ENCODE results near the gene ZNF385B.
A peak's percentile ranks its signal among the peaks of the same experiment; 100 is the strongest.

The ZNF385B gene

DNA sequence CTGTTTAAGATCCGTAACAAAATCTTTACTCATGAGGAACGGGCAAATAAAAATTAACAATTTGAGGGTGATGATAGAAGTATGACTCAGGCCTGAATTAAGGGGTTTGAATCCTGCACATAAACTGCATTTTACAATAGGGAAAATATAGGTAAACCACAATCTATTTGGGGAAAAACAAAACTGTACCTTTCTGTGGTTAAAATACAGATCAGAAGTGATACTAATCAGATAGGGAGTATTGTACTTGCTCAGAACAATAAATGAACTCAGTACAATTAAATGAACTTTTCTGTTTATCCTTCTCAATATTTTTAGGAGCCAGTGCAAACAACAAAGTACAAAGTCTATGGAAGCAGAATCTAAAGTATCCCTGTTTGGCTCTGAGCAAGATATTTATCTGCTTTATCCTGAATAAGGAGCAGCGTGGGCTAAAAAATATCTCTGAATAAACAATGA is 287.3 kb downstream of the ZNF385B start:
- no peak for DNase-seq

DNA sequence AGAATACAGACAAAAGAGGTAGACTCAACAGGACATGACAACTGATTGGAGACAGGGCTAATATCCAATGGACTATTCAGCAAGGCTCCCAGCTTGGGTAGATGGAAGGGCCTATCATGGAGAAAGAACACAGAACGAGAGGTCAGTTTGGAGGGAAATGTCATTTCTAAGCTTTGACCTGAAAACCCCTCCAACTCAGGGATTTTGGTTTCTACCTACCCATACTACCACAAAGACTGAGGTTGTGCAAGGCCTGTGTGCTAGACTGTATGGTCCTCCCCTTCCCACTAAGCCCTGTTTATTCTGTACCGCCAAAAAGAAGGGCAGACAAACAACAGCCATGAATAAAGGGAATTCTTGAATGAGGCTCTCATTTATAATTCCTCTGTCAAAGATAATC is 288.9 kb downstream of the ZNF385B start:
- DNase-seq: no peak

DNA sequence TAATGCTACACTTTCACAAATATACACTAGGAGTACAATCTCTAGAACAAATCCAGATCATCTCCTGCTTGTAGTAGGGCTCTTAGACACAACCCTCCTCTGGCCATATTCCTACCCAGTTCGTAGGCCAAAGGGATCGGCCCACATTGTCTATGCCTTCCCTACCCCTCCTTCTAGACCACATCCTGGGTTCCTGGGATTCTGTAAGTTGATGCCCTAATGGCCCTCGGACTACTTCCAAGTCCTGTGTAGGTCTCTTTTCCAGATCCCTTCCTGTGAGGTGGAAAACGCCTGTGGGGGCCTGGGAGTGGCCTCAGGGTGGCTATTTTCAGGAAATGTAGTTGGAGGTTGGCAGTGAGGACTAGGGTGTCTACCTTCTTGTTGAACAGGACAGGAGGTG is 289.7 kb downstream of the ZNF385B start:
- no peak for DNase-seq

DNA sequence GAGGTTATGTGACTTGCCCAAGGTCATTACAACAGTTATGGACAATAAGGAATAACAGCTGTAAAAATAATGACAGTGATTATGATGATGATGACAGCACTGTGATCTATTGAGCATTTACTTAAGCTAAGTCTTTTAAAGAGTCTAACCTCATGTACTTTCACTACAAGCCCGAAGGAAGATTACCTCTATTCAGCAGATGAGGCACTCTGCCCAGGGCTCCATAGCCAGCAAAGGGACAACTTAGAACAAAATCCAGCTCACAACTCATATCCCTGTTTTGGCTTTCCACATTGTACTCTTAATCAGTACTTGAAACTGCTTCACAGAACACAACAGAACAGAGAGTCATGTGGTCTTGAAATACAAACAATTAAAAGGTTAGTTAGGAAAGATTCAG is 290.2 kb downstream of the ZNF385B start:
- DNase-seq: no peak

DNA sequence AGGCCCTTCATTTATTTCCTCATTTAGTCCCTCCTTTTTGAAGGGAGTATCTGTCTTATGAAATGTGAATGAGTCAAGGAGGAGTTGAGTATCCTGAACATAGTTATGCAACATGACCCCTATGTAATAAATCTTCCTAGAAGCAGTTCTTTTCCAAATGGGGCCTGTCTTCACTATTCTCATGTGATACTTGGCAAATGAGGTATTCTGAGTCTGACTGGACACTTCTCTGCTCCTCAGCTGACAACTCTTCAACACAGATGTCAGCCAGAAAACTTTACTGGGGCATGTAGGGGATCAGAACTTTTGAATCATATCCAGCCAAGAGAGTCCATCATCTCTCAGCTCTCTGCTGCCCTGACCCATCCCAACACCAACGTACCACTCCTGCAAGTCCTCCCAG is 291.6 kb downstream of the ZNF385B start:
- no peak for DNase-seq

DNA sequence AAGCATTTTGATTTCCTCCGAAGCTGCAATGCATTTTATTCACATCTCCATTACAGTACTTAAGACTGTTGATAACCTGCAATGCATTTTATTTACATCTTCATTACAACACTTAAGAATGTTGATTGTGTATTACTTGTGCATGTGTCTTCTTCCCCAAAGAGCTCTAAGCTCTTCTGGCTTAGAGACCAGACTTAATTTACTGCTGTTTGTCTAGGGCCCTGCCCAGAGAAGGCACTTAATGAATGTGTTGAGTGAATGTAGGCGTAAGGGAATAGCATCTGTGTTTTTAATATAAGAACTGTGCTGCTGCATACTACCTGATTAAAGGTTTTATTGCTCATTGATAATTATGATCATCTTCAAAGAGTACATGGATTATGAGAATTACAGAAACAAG is 295.6 kb downstream of the ZNF385B start:
- DNase-seq: no peak

DNA sequence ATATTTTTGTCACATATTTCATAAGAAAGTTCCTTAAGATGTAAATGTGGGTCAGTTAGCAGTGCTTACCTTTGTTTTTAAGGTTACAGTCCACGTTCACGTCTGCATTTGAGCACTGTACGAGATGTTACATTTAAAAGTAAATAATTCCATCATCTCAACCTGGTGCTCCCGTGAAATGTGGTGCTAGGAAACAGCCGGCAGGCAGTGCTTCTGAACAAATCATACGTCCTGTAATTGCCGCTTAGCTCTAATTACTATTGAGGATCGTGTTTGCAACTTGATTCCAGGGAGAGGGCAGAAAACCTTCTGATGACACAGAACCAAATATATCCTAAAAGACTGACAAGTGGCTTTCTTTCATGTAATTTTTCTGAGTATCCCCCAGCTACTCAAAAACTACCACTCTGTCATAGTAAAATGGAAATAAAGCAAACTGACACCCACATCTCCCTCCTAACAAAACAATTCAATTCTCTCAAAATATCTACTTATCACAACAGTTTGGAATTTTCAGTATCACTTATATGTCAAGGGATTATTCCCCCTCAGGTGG is 299.0 kb downstream of the ZNF385B start:
- peak; percentile 32 for DNase-seq

DNA sequence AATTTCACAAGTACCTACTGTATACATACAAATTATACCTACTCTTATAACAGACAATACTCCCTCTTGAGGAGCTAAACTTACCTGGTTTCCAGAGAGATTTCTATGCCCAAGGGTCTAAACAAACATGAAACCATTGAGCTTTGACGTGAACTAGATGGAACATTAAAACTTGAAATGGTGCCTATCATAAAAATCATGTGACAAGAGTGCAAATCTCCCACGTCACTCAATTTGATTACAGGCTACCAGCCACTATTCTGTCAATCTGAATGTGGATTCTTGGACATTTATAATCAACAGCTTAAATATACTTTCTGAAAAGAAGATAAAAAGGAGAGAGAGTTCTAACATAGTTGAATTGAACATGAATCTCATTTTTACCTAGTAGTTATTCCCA is 299.7 kb downstream of the ZNF385B start:
- no peak for DNase-seq

DNA sequence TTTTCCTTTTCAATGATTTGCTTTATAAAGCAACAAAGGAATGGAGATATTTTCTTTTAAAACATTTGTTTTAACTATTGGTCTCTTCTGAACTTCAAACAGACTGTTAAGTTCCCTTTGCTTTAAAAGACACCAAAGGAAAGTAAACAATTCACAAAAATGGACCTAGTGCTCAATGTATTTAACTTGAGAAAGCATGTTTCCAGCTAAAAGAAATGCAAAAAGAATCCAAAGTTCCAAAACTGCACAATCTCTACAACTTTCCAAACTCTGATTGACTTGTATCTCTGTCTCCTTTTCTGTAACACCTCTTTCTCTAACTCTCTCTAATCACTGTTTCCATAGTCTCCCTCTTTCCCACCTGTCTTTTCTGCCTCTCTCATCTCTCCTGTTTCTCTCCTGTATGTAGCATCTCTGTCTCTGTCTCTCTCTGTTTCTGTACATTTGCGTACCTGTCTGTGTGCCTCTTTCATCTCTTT is 301.1 kb downstream of the ZNF385B start:
- no peak for DNase-seq

DNA sequence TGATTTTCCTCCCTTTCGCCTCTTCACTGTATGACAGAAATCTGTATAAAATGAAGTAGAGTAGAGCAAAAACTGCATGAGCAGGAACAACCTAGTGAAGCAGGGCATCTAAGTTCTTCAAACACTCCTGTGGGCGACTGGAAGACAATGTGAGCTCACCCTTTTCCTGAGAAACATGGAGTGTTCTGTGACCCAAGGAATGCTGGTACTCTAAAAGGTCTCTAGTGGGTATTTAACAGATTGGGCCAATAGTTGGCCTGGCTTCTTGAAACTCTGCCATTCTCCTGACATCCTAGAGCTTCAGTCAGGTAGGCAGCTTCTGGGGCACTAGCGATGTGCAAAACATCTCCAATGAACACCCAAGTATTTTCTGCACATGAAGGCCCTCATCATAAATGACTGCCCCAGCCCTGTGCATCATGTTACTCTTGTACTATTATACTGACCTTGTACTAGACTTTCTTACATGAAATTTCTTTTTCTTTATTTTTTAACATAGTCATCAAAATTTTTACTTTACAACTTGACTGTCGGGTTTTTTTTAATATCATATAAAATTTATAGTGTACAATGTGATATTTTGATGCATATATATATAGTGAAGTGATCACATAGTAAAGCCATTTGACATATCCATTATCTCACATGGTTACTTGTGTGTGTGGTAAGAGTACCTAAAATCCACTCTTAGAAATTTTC is 302.2 kb downstream of the ZNF385B start:
- DNase-seq: no peak

DNA sequence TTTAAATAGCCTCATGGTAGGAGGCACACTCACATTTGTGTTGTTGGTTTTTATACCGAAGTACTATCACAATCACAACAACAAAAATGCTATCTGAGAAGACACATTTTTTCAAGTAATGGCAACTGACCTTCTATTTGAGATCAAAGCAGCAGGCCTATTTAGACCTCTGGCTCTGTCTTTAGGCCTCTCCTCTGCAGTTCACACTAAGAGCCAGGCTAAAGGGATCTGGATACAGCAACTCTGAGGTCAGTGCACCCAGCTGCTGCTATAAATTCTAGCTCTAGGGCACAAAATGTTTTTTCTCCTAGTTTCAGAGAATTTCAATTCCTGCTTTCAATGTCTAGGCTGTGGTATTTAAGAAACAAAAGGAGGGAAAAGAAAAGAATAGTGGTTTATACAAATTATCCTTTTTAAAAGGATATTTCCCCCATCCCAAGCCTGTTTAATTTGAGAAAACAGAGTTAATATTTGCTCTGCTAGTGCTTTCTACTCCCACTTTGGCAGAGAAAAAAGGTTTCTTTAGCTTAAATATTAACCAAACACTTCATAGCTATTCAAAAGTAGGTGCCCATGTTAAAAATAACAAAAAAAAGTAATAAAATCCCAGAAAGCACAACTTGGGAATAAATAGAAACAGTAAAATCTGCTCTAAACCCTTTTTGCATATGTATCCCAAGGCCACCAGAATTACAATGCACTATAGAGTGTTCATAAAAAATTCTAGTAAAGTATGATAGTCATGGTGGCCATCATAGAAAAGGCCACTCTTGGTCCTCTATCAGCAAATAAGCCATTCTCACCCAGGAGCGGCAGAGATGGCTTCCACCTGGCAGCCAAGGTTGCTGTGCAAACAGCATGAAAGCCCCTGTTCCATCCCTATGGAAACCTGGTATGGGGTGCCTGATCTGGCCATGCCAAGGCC is 303.1 kb downstream of the ZNF385B start:
- DNase-seq: peak; percentile 35

DNA sequence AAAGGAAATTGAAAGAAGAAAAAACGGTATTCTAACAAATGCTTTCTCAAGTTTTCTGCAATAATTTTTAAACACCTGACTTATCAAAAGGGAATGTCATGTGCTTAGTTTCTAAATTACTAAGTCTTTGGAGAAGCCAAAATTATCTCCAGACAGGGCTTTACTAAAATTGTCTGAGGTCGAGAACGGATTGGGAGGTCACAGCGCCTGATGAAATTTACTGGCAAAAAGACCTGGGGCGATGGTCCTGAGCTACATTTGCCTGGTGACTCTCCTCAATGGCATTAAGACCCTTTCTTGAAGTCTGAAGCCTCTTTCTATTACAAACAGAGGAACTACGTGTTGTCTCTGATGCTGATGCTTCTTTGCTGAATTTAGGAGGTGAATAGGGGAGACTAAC is 305.0 kb downstream of the ZNF385B start:
- DNase-seq: no peak

DNA sequence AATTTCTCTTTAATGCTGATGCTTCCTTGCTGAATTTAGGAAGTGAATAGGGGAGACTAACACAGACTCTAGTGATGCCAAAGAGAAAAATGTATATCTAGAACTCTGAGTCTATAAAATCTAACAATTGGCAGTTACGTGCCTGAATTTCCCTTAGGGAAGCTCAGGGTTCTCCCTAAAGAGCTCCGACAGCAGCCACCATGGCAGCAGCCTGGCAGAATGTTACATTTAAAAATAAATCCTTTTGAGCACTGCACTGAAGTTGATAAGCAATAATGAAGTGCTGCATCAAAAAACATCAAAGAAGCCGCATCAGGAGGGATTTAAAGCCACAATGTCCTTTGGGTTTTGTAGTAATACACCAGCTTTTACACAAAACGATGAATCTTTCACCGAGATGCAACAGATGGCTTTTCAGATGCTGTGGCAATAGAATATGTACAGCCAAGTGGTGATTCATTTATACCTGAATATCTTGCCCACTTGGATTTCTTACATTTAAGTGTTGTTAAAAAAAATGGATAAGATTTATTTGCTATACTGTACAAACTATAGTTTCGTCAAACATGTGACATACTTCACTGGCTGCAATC is 305.6 kb downstream of the ZNF385B start:
- no peak for DNase-seq

DNA sequence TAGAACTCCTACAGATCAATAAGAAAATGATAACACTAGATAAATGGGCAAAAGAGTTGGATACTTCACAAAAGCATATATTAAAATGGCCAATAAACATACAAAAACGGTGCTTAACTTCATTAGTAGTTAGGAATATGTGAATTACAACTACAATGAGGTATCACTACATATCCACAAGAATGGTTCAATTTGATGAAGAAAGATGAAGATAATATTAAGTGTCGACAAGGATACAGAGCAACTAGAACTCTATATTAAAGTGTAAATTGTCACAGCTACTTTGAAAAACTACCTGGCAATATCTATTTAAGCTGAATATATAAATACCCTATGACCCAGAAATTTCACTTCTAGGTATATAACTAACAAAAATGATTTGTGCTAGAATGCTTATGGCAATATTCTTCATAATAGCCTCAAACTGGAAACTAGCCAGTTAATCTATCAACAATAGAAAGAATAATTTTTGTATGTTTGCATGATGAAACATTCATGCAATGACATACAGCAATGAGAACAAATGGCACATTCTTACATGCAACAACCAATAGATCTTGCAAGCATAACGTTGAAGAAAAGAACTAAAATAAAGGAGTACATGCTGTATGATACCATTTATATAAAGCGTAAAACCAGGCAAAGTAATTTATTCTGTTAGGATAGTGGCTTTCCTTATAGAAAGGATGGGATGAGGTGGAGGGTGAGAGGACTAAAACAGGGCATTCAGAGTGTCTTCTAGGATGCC is 306.6 kb downstream of the ZNF385B start:
- DNase-seq: no peak

DNA sequence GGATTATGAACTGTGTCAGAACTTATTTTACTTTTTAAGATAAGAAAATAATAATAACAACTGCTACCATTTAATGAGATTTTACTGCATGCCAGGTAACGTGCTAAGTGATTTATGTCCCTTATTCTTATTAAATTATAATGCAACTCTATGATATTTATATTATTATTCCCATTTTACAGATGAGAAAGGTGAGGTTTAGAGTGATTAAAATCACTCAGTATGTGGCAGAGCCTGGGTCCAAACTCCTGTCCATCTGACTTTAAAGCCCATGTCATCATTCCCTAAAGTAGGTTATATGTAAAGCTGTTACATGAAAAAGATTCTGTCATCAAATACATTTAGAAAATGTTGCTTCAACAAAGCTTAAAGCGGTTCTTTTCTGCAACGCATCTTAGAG is 308.0 kb downstream of the ZNF385B start:
- DNase-seq: no peak

DNA sequence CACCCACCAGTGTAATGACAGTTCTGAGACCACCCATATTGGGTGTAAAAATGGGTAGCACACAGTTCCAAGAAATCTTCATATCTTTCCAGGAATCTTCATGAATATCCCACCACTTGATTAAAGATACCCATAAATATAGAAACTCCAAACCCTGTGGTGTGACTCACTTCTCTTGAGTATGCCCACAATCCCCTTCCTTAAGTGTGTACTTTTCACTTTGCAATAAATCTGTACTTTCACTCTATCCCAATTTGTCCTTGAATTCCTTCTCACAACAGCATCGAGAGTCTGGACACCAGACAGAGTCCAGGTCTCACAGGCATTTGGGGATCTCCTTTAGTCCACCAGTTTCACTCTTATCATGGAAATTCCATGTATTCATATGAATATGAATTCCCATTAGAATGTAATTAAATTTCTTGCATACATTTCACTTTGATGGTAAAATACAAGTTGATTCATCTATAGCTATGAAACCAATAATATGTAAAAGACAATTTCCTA is 309.8 kb downstream of the ZNF385B start:
- DNase-seq: no peak

DNA sequence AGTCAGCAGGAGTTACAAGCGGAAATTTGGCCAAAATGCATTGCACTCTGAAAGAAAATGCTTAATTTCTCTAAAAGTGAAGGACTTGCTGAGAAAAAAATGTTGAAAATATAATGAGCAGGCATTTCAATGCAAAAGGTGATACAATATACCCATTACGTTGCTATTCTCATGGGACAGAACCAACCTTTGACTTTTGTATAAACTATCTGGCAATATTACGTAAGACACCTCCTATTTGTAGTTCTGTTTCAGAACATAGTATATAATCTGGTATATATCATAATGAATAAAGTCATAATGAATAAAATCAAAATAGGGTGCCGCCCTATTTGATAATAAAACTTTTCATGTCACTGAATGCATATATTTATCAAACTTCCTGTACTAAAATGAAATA is 310.6 kb downstream of the ZNF385B start:
- no peak for DNase-seq

DNA sequence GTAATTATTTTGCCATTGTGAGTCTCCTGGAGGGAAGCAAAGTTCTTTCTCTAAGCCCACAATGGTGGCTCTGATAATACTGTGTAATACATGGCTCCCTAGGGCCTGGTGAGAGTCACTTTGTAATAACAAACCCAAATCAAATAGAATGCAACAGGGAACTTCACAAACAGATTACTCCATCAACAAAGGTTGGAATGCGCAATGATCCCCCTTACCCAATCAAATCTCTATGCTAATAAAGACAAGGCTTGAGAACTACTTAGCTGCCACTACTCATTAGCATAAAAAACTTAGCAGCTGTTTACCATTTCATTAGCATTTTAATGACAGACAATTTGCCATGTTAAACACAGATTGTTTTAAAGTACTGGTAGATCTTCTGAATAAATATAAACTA is 311.2 kb downstream of the ZNF385B start:
- no peak for DNase-seq

DNA sequence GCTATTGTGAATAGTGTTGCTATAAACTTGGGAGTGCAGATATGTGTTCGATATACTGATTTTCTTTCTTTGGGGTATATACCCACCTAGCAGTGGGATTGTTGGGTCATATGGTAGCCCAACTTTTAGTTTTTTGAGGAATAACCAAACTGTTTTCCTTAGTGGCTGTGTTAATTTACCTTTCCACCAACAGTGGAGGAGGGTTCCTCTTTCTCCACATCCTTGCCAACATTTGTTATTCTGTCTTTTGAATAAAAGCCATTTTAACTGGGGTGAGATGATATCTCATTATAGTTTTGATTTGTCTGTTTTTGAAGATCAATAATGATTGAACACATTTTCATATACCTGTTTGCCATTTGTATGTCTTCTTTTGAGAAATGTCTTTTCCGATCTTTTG is 314.8 kb downstream of the ZNF385B start:
- no peak for DNase-seq

DNA sequence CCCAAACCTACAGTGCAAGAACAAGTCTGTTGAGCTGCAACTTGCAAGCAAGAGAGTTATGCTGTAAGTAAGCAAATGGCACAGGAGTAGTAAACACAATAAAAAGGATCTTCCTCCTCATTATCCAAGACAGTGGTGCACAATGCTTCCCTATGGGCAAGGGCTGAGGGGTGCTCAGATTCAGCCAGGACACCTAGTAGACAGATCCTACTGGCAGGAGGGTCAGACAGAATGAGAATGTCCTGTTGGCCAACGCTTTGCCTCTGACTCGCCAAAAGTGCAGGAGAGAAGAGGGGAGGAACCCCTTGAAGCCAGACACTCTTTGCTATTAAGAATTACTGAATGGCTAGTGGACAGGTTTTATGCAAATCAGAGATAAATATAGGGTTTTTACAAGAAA is 316.4 kb downstream of the ZNF385B start:
- DNase-seq: no peak

DNA sequence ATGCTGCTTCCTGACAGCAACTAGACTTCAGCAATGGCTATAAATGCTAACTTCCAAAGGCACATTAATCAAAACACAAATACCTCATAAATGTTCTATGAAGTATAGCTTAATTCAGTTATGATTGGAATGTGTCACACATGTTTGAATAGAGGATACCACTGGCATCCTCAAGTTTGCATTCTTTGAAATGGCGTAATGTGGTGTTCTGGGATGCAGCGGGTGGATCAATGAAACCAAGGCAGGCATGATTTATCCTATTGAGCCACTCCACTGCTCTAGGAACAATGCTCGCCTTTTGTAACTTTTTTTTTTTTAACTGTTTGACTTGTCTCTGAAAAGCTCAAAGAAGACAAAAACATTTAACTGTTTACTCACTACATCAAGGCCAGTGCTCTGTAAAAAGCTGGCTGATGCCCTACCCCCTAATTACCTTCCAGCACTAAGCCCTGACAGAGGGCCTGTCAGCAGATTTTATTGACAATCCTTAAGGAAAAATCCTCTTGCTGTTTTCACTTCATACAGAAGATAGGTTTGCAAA is 318.0 kb downstream of the ZNF385B start:
- peak; percentile 44 for DNase-seq

DNA sequence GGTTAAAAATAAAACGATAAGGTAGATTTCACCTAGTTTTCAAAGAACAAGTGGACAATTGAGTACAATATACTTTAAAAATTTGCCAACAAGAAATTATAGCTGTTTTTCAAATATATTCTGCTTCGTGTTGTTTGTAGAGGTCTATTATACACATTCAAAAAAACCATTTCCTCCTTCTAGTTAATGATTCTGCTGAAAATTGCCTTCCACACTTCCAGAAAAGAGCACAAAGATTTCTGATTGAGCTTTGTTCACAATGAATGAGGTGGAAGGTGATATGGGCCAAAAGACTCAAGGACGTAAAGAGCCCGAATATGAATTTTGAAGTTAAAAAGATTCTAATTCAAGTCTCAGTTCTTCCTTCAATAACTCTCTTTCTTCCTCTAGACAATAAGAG is 319.8 kb downstream of the ZNF385B start:
- DNase-seq: no peak

Measured in NCI-H1092 (cell line).